ENCODE measurements around the gene ASIC1.
A peak's percentile ranks its signal among the peaks of the same experiment; 100 is the strongest.

ASIC1 gene

DNA sequence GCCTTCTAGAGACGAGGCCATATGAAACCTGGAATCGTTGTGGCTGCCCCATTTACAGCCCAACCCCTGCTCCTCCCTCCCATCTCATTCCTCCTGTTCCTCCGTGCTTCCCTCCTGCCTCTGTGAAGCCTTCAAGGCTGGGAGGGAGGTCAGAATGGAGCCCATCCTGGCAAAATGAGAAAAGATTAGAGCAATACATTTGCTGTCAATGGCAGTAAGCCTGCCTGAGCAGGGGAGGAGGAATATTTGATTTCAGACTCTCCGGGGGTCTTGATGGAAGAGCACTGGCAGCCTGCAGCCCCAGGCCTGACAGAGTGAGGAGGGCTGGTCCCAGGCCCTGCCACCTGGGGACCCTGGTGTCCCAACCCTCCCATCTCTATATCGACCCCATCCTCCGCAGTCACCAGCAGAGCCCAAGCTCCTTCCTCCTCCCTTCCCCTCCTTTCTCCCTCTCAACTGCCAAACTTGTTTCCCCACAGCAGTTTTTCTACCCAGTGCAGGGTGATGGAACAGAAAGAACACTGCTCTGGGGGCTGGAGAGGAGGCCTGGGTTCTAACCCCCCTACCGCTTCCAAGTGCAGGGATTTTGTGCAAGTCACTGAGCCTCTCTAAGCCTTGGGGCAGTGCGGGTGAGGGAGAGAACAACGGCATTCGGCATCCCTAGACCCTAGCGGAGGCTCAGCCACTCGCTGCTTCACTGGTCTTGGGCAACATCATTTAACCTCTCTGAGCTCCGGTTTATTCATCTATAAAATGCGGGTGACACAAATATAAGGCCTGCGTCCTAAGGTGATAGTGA lies 16.1 kb upstream of the ASIC1 start:
- Histone ChIP-seq H3K4me1 (ENCODE audit: control insufficient read depth, insufficient read depth, low read length, poor library complexity, severe bottlenecking) (peaks cover 7% of the 10 kb centered on the region), H3K4me3 (ENCODE audit: extremely low read depth, insufficient read depth, low read length, poor library complexity, severe bottlenecking) (no peak overlapping the region), H3K27ac (ENCODE audit: low read depth, low read length, severe bottlenecking) (no peak overlapping the region), H3K36me3 (ENCODE audit: control insufficient read depth, insufficient read depth, low read length) (no peaks in the 10 kb centered on the region), H3K9me3 (ENCODE audit: control insufficient read depth, low read length) (no peaks in the 10 kb centered on the region)
- 81 to 94% methylated on average over 9 to 13 of the region's 15 CpGs for WGBS, 2 experiments (ENCODE audit: insufficient coverage in 2 of 2)

DNA sequence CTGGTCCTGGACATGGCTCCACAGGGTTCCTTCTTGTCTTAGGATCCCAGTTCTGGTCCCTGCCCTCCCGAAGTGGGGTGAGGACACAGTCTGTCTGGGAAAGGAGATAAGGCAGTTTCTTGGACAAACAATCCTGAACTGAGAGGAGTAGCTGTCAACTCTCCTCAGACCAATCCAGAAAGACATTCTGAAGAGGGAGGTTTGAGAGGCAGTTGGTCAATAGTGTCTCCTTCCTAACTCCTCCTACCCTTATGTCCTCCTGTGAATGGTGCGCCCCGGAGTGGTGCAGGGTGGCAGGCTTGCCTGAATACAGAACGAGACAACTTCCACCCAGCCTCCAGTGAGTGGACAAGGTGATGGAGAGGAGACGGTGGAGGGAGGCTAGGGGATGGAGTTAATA lies 15.4 kb upstream of the ASIC1 start:
- WGBS, 2 experiments (ENCODE audit: insufficient coverage in 2 of 2): 100% methylated on average over 2 to 3 of the region's 5 CpGs
- no peaks in the 10 kb centered on the region for H3K9me3 ChIP-seq (ENCODE audit: control insufficient read depth, low read length)
- no peaks in the 10 kb centered on the region for H3K36me3 ChIP-seq (ENCODE audit: control insufficient read depth, insufficient read depth, low read length)
- H3K27ac ChIP-seq (ENCODE audit: low read depth, low read length, severe bottlenecking): no peak overlapping the region
- H3K4me1 ChIP-seq (ENCODE audit: control insufficient read depth, insufficient read depth, low read length, poor library complexity, severe bottlenecking): peaks cover 7% of the 10 kb centered on the region
- H3K4me3 ChIP-seq (ENCODE audit: extremely low read depth, insufficient read depth, low read length, poor library complexity, severe bottlenecking): no peak overlapping the region

DNA sequence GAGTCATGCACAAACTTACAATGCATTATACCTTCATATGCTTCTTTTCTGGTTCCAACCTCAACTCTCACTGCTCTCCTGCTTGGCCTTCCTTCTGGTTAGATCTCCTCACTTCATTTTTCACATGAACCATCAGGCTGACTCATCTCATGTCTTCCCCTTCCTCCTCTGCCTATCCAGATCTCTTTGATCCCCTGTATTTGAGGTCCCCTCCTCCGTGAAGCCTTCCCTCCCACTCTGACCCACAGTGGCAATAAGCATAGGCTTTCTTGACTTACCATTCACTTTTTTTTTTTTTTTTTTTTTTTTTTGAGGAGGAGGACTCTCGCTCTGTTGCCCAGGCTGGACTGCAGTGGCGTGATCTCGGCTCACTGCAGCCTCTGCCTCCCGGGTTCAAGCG lies 14.7 kb upstream of the ASIC1 start:
- Histone ChIP-seq H3K9me3 (ENCODE audit: control insufficient read depth, low read length) (no peaks in the 10 kb centered on the region), H3K27ac (ENCODE audit: low read depth, low read length, severe bottlenecking) (no peak overlapping the region), H3K36me3 (ENCODE audit: control insufficient read depth, insufficient read depth, low read length) (no peaks in the 10 kb centered on the region), H3K4me1 (ENCODE audit: control insufficient read depth, insufficient read depth, low read length, poor library complexity, severe bottlenecking) (peaks cover 7% of the 10 kb centered on the region), H3K4me3 (ENCODE audit: extremely low read depth, insufficient read depth, low read length, poor library complexity, severe bottlenecking) (no peak overlapping the region)
- 87 to 96% methylated on average over 4 to 6 of the region's 6 CpGs for WGBS, 2 experiments (ENCODE audit: insufficient coverage in 2 of 2)

DNA sequence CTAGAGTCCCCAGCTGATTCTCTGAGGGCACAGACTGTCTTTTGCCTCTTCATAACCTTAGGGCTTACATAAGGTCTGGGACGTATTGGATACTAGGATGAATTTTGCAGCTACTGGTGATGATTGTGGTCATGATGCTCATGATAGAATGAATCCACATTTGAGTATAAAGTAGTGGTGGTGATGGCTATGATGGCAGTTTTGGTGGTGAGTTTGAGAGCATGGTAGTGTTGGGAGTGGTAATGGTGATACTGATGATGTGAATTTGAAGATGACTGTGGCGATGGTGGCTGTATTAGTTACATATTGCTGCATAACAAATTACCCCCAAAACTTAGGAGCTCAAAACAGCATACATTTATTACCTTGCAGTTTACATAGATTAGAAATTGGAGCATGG lies 14.1 kb upstream of the ASIC1 start:
- H3K4me3 ChIP-seq (ENCODE audit: extremely low read depth, insufficient read depth, low read length, poor library complexity, severe bottlenecking): no peak overlapping the region
- no peaks in the 10 kb centered on the region for H3K9me3 ChIP-seq (ENCODE audit: control insufficient read depth, low read length)
- H3K27ac ChIP-seq (ENCODE audit: low read depth, low read length, severe bottlenecking): no peak overlapping the region
- H3K36me3 ChIP-seq (ENCODE audit: control insufficient read depth, insufficient read depth, low read length): no peaks in the 10 kb centered on the region
- WGBS, 2 experiments (ENCODE audit: insufficient coverage in 2 of 2): 100% methylated on average over 1 of the region's 2 CpGs
- H3K4me1 ChIP-seq (ENCODE audit: control insufficient read depth, insufficient read depth, low read length, poor library complexity, severe bottlenecking): peaks cover 7% of the 10 kb centered on the region

DNA sequence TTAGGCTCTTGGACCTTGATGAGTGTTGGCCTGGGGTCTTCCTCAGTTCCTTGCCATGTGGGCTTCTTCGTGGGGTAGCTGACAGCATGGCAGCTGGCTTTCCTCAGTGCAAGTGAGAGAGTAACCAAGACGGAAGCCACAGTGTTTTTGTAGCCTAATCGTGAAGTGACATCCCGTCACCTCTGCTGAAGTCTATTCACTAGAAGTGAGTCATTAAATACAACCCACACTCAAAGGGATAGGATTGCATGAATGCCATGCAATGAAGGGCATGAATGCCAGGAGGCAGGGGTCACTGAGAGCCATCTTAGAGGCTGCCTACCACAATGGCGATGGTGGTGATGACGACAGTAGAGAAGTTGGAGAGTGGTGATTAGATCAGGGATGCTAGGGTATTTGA lies 13.5 kb upstream of the ASIC1 start:
- Histone ChIP-seq H3K36me3 (ENCODE audit: control insufficient read depth, insufficient read depth, low read length) (no peaks in the 10 kb centered on the region), H3K4me1 (ENCODE audit: control insufficient read depth, insufficient read depth, low read length, poor library complexity, severe bottlenecking) (peaks cover 7% of the 10 kb centered on the region), H3K9me3 (ENCODE audit: control insufficient read depth, low read length) (no peaks in the 10 kb centered on the region), H3K4me3 (ENCODE audit: extremely low read depth, insufficient read depth, low read length, poor library complexity, severe bottlenecking) (no peak overlapping the region), H3K27ac (ENCODE audit: low read depth, low read length, severe bottlenecking) (no peak overlapping the region)
- WGBS, 2 experiments (ENCODE audit: insufficient coverage in 2 of 2): 82 to 83% methylated on average over 3 of the region's 6 CpGs

DNA sequence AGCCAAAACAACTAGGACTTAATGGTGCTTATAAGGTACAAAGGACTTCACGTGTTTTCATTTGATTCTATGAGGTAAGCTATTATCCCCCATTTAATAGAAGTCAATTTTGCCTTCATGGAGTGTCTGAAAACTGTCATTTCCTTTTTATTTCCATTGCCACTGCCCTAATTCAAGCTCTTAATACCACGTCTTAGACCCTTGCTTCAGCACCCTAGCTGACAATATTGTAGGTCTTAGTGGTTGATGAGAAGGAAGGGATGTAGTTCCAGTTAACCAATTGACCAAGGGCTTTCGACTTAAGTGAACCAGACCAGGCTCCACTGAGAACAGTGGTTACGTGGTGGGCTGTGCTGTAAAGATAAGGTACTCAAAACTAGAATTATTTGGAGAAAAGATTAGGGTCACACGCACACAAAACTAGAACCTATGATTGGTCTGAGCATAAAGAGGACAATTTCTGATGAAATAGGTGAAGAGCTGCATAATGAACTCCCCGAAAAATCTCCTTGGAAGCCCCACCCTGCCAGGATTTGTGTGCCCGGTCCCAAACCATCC lies 9.6 kb upstream of the ASIC1 start:
- Histone ChIP-seq H3K9me3 (ENCODE audit: control insufficient read depth, low read length) (no peaks in the 10 kb centered on the region), H3K4me3 (ENCODE audit: extremely low read depth, insufficient read depth, low read length, poor library complexity, severe bottlenecking) (no peak overlapping the region), H3K36me3 (ENCODE audit: control insufficient read depth, insufficient read depth, low read length) (no peaks in the 10 kb centered on the region), H3K4me1 (ENCODE audit: control insufficient read depth, insufficient read depth, low read length, poor library complexity, severe bottlenecking) (peaks cover 8% of the 10 kb centered on the region), H3K27ac (ENCODE audit: low read depth, low read length, severe bottlenecking) (no peak overlapping the region)
- WGBS, 2 experiments (ENCODE audit: insufficient coverage in 2 of 2): 98 to 100% methylated on average over 4 to 5 of the region's 7 CpGs

DNA sequence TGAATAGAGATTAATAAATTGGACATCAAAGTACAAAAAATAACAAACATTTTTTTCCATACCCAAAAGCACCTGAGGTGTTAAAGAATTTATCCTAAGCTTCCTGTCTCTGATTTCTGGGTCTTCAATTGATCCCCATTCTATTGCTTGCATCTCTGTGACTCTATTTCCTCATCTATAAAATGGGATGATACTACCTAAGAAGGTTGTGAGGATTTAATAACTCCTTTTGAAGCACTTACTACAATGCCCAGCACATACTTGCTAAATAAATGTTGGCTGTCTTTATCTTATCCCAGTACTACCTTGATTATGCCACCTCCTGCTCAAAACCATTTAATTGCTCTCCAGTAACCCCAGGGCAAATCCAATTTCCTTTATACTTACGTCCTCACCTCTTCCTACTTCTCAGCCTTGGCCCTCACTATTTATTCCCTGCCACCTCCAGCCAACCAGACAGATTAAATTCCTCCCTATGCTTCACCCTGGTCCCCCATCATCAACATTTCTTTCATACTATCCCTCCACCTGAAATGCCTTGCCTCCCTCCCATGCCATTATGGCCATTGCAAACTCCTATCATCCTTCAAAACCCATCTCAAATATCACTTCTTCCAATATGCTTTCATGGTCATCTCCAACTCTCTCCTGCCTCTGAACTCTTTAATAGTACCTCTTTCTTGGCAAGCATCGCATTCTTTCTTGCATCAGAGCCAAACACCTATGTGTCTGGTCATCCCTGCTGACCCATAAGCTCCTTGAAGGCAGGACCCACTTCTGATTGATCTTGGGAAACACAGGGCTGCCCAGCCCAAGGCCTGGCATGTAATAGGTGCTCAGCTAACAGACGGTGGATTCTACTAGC lies 7.9 kb upstream of the ASIC1 start:
- no peaks in the 10 kb centered on the region for H3K9me3 ChIP-seq (ENCODE audit: control insufficient read depth, low read length)
- 83 to 93% methylated on average over 2 to 3 of the region's 3 CpGs for WGBS, 2 experiments (ENCODE audit: insufficient coverage in 2 of 2)
- H3K4me1 ChIP-seq (ENCODE audit: control insufficient read depth, insufficient read depth, low read length, poor library complexity, severe bottlenecking): peaks cover 8% of the 10 kb centered on the region
- no peak overlapping the region for H3K4me3 ChIP-seq (ENCODE audit: extremely low read depth, insufficient read depth, low read length, poor library complexity, severe bottlenecking)
- H3K36me3 ChIP-seq (ENCODE audit: control insufficient read depth, insufficient read depth, low read length): no peaks in the 10 kb centered on the region
- no peak overlapping the region for H3K27ac ChIP-seq (ENCODE audit: low read depth, low read length, severe bottlenecking)

DNA sequence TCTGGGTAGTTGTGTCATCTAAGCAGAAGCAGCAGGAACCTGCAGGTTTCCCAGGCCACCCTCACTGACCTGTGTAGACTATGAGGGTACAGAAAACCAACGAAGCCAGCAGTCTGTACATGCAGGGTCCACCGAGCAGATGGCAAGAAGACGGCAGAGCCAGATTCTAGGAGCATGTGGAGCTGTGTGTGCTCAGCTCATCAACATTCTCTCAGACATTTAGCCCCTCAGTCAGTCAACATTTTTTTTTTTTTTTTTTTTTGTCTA lies 7.3 kb upstream of the ASIC1 start:
- Histone ChIP-seq H3K9me3 (ENCODE audit: control insufficient read depth, low read length) (no peaks in the 10 kb centered on the region), H3K4me3 (ENCODE audit: extremely low read depth, insufficient read depth, low read length, poor library complexity, severe bottlenecking) (peak overlapping the region; percentile 21), H3K36me3 (ENCODE audit: control insufficient read depth, insufficient read depth, low read length) (no peaks in the 10 kb centered on the region), H3K27ac (ENCODE audit: low read depth, low read length, severe bottlenecking) (peak overlapping the region; percentile 13), H3K4me1 (ENCODE audit: control insufficient read depth, insufficient read depth, low read length, poor library complexity, severe bottlenecking) (peaks cover 8% of the 10 kb centered on the region)
- WGBS, 2 experiments (ENCODE audit: insufficient coverage in 2 of 2): 82 to 100% methylated on average over 1 to 3 of the region's 3 CpGs

DNA sequence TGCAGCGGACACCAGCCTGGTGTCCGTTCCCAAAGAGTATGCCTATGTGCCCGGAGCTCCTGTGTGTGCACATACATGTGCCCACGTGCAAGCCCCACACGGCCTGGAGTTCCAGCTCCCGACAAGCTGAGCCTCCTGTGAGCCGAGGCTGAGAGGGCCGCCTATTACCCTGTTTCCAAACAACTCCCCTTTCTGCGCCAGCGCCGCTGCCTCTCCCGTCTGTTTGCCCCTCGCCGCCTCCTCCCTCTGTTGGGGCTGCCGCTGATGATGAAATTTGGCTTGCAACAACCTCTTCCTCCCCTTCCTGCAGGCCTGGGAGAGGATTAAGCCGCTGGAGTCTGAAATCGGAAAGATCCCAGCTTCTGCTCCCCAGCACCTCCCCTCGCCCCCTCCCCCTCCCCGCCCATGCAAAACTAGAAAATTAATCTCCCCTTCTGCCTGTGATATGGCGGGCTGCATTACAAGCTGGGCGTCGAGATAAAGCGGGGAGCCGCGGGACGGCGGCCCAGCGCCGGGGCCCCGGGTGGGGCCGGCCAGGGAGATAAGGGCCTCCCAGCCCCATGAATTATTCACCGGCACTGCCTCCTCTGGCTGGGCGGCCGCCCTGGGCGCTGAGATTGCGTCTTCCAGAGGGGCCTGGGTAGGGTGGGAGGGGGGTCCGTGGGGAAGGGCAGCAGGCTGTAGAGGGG lies 6.8 kb upstream of the ASIC1 start:
- Histone ChIP-seq H3K4me3 (ENCODE audit: extremely low read depth, insufficient read depth, low read length, poor library complexity, severe bottlenecking) (peak overlapping the region; percentile 21), H3K4me1 (ENCODE audit: control insufficient read depth, insufficient read depth, low read length, poor library complexity, severe bottlenecking) (peaks cover 8% of the 10 kb centered on the region), H3K9me3 (ENCODE audit: control insufficient read depth, low read length) (no peaks in the 10 kb centered on the region), H3K36me3 (ENCODE audit: control insufficient read depth, insufficient read depth, low read length) (no peaks in the 10 kb centered on the region), H3K27ac (ENCODE audit: low read depth, low read length, severe bottlenecking) (peak overlapping the region; percentile 13)
- 14 to 39% methylated on average over 7 to 27 of the region's 37 CpGs for WGBS, 2 experiments (ENCODE audit: insufficient coverage in 2 of 2)

DNA sequence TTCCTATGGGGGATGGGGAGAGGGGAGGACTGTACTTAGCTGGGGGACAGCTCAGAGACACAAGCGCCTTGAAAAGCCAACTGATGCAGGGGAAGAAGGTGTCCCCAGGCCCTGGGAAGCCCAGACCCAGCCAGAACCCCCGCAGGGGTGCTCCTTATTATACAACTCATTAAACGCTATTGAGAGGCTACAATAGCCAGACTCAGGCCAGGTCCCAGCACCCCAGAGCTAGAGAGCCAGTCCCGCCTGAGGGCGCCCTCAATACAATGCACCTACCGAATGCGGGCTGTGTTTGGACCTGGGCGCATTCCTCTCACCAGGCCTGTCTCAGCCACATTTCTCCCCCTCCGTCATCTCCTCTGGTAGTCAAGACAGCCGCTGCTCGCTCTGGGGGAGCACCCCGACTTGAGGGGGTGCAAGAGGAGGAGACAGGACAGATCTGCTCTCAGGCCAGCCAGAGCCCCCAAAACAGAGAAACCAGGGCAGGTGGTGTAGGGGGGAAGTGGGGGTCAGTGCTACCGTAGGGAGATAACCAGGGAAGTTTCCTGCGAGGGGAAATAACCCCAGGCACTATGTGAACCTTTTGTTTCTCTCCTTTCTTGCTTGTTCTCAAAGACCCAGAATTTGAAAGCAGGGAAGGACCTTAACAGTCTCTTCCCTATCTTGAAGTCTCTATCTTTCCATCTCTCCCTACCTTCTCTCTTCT lies 6.1 kb upstream of the ASIC1 start:
- H3K9me3 ChIP-seq (ENCODE audit: control insufficient read depth, low read length): no peaks in the 10 kb centered on the region
- no peak overlapping the region for H3K27ac ChIP-seq (ENCODE audit: low read depth, low read length, severe bottlenecking)
- 29 to 37% methylated on average over 7 to 12 of the region's 14 CpGs for WGBS, 2 experiments (ENCODE audit: insufficient coverage in 2 of 2)
- H3K4me1 ChIP-seq (ENCODE audit: control insufficient read depth, insufficient read depth, low read length, poor library complexity, severe bottlenecking): peaks cover 9% of the 10 kb centered on the region
- H3K36me3 ChIP-seq (ENCODE audit: control insufficient read depth, insufficient read depth, low read length): no peaks in the 10 kb centered on the region
- no peak overlapping the region for H3K4me3 ChIP-seq (ENCODE audit: extremely low read depth, insufficient read depth, low read length, poor library complexity, severe bottlenecking)

All from mesodermal cell (in vitro differentiated cells).